Measurements from ENCODE around the gene PDE6A. TPM values are rescaled to one million over a fixed set of nuclear protein-coding genes. Genes with fewer than 3 reads are reported as not detected.
"Not testable (repeated sequence)": the region's sequence is repeated elsewhere in the genome, so short reads cannot be mapped to it uniquely, and the experiment has no call there.

The PDE6A gene
- polyA plus RNA-seq, 3 donors: 0.01 TPM; not detected in 2

- no peak overlapping the region for H3K27ac ChIP-seq (ENCODE audit: low read depth, low read length)
- WGBS, 3 donors: 70 to 83% (median 73%) methylated on average over 5 of the region's 5 CpGs
These were observed 12.1 kb upstream of the PDE6A start for GRCh38 chr5:149956685-149957084.

GRCh38 chr5:149954798-149955197 is 10.2 kb upstream of the PDE6A start:
- 72 to 85% (median 74%) methylated on average over 6 of the region's 6 CpGs for WGBS, 3 donors
- no peak overlapping the region for H3K27ac ChIP-seq (ENCODE audit: low read depth, low read length)

- H3K27ac ChIP-seq (ENCODE audit: low read depth, low read length): no peak overlapping the region
- 76 to 86% (median 80%) methylated on average over 9 of the region's 9 CpGs for WGBS, 3 donors
These were observed 9.0 kb upstream of the PDE6A start for GRCh38 chr5:149953436-149954121.

- 65 to 91% (median 78%) methylated on average over 6 of the region's 6 CpGs for WGBS, 3 donors
- no peak overlapping the region for H3K27ac ChIP-seq (ENCODE audit: low read depth, low read length)
These were observed 6.7 kb upstream of the PDE6A start for GRCh38 chr5:149951138-149951749.

DNA sequence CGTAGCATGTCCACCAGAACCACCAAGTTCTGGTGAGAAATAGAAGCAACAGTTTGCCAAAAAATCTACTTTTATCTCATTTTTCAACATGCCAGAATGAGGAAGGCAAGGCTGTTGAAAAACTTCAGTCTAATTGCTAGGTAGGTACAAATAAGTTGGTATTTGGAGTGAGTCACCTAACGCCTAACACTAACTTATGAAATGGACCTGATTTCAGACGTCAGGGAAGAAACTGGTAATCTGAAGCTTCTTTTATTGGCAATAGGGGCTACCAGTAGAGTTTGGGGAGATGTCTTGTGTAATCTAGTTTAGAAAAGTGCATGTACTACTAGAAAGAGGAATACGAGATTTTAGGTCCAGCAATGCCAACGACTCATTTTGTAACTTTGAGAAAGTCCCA is 4.4 kb upstream of the PDE6A start:
- no peak overlapping the region for H3K27ac ChIP-seq (ENCODE audit: low read depth, low read length)
- 69 to 80% (median 78%) methylated on average over 5 of the region's 5 CpGs for WGBS, 3 donors

- WGBS, 3 donors: 82 to 91% (median 87%) methylated on average over 3 of the region's 3 CpGs
These were observed 1.5 kb upstream of the PDE6A start for GRCh38 chr5:149946118-149946517.

GRCh38 chr5:149943177-149943949 is 1.2 kb downstream of the PDE6A start:
- WGBS, 3 donors: 84 to 89% (median 88%) methylated on average over 6 of the region's 6 CpGs
- not testable (repeated sequence) for H3K27ac ChIP-seq (ENCODE audit: low read depth, low read length)

More at GRCh38 chr5:149946118-149946517, 1.5 kb upstream of the PDE6A start:
- H3K27ac ChIP-seq (ENCODE audit: low read depth, low read length): no peak overlapping the region

- WGBS, 3 donors: 66 to 82% (median 71%) methylated on average over 4 of the region's 4 CpGs
- not testable (repeated sequence) for H3K27ac ChIP-seq (ENCODE audit: low read depth, low read length)
These were observed 1.8 kb downstream of the PDE6A start for GRCh38 chr5:149942741-149943169.

GRCh38 chr5:149942199-149942598 is 2.4 kb downstream of the PDE6A start:
- WGBS, 3 donors: 89 to 98% (median 98%) methylated on average over 2 of the region's 2 CpGs
- H3K27ac ChIP-seq (ENCODE audit: low read depth, low read length): no peak overlapping the region

DNA sequence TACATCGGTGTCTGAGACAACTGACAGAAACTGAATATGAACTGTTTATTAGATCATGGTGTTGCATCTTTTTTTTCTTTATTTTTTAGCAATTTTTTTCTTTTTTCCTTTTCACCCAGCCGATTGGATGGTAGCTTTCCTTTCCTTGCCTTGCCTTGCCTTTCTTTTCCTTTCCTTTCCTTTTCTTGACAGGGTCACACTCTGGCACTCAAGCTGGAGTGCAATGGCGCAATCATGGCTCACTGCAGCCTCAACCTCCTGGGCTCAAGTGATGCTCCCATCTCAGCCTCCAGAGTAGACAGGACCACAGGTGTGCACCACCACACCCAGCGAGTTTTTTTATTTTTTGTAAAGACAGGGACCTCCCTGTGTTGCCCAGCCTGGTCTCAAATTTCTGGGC is 2.8 kb downstream of the PDE6A start:
- WGBS, 3 donors: 84 to 94% (median 91%) methylated on average over 4 of the region's 4 CpGs
- H3K27ac ChIP-seq (ENCODE audit: low read depth, low read length): no peak overlapping the region

DNA sequence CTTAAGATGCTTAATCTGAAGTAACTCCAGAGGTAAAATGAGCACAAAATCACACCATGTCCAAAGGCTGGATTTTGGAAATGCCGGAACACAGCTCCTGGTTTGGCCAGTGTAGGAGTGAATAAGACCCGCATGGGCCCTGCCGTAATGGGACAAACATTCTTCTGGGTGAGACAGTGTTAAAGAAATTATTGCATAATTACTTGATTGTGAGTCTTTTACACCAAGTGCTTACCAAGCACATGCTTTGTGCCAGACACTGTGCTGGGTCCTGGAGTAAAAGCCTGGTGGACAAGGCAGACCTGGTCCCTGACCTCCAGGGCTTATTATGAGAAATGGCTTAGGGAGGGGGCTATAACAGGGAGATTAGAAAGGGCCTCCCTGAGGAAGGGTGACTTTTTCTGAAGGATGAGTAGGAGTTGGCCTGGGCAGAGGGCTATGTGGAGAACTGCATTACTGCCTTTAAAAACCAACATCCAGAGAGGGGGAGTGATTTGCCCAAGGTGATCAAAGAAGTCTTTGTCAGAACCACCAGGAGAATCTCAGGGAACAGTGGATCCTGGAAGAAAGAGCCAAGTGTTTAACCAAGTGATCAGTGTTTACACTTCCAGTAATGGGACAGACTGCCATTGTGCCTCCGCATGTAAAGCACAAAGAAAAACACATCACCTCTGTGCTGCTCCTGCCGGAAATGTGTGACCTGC is 3.5 kb downstream of the PDE6A start:
- H3K27ac ChIP-seq (ENCODE audit: low read depth, low read length): no peak overlapping the region
- 81 to 86% (median 85%) methylated on average over 5 of the region's 5 CpGs for WGBS, 3 donors

DNA sequence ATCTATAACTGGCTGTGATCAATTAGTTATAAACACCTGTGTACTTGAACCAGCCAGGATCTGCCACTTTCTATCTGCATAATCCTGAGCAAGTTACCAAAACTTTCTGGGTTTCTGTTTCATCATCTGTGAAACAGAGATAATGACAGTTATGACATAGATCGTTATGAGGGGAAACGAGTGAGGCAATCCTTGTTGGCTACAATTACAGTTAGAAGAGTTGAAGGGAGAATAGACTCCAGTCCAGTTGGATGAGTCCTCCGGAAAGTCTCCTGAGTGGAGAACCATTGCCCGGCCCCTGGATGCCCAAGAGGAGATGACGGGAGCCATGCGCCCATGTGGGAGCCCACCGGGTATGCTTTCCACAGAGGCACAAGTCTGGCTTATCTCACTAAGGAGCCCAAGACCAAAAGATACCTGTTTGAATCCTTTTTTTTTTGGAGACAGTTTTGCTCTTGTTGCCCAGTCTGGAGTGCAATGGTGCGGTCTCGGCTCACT is 4.5 kb downstream of the PDE6A start:
- H3K27ac ChIP-seq (ENCODE audit: low read depth, low read length): no peak overlapping the region
- WGBS, 3 donors: 57 to 76% (median 68%) methylated on average over 9 of the region's 9 CpGs

DNA sequence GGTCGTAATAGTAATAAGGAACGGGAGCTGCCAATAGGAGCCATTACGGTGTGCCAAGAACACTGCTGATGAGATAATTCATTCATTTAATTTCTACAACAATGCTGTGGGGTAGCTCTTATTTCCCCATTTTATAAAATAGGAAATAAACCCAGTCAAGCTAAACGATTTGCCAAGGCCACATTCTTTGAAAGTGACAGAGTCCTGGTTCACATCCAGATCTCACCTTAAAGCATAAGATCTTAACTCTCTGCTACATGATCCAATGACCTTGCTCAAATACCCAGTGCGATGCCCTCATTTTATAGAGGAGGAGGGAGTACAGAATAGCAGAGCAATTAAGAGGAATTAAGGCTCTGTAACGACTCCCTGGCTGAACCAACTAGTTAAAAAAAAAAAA is 5.0 kb downstream of the PDE6A start:
- no peak overlapping the region for H3K27ac ChIP-seq (ENCODE audit: low read depth, low read length)
- WGBS, 3 donors: 49 to 59% (median 54%) methylated on average over 6 of the region's 6 CpGs

- 56 to 87% (median 67%) methylated on average over 6 of the region's 6 CpGs for WGBS, 3 donors
- no peak overlapping the region for H3K27ac ChIP-seq (ENCODE audit: low read depth, low read length)
These were observed 5.7 kb downstream of the PDE6A start for GRCh38 chr5:149938791-149939358.

DNA sequence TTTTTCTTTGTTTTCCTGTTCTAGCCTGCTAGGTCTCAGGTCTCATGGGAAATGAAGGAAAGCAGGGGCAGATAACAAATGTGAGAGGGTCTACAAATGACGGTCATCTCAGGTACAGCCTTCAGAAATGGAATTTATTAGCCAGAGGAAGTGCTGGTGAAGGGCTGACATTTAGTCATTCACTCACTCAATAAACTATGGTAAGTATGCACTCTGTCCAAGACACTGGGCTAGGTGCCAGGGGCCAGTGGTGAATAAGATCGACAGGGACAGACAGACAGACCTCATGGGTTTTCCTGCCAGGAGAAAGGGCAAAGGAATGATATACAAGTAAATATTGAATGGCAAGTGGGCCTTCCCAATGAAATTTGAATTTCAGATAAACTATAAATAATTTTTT is 6.3 kb downstream of the PDE6A start:
- H3K27ac ChIP-seq (ENCODE audit: low read depth, low read length): no peak overlapping the region
- WGBS, 3 donors: 33 to 35% (median 34%) methylated on average over 2 of the region's 2 CpGs

GRCh38 chr5:149937610-149938009 is 7.0 kb downstream of the PDE6A start:
- 36 to 73% (median 47%) methylated on average over 1 of the region's 1 CpG for WGBS, 3 donors
- H3K27ac ChIP-seq (ENCODE audit: low read depth, low read length): no peak overlapping the region

DNA sequence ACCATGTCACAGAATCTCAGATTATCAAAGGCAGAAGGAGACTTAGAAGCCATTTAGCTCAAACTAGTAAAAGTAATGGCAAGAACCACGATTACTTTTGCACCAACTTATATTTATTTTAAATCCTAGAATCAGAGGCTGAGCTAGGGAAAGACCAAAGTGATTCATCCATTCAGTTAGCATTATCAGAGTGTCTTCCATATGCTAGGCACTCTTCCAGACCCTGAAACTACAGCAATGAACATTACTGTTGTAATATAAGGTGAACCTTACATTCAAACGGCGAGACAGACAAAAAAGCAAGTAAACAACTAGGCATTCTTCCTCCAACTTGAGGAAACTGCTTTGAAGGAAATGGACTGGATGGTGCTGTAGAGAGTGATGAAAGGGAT is 7.9 kb downstream of the PDE6A start:
- WGBS, 3 donors: 79 to 83% (median 83%) methylated on average over 3 of the region's 3 CpGs
- H3K27ac ChIP-seq (ENCODE audit: low read depth, low read length): no peak overlapping the region

DNA sequence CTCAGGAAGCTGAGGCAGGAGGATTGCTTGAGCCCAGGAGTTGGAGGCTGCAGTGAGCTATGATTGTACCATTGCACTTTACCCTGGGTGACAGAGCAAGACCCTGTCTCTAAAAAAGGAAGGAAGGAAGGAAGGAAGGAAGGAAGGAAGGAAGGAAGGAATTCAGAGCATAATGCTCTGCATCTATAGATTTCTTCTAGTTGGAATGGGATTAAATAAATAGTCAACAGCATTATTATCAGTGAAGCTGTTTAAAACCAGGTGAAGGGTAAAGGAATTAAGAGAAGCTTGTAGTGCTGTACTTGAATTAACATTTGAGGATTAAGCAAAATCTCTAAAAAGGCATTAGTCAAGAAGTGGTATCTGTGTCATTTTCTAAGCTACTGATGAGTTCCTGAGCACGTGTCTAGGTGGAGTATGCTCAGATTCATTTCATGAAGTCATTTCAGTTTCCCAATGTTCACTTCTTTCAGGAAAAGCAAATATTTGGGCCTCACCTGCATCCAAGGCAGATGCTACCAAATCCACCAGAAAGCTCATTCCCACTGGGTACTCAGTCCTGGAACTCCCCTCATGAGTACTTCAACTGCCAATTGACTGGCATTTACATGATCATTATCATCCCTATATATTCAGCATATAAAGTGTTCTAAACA is 8.4 kb downstream of the PDE6A start:
- WGBS, 3 donors: 67 to 79% (median 79%) methylated on average over 1 of the region's 1 CpG
- H3K27ac ChIP-seq (ENCODE audit: low read depth, low read length): no peak overlapping the region

All from adipose tissue (tissue), 3 donors.